Lung (tissue), 12 donors: ENCODE results near the gene IL1RL1. TPM values are rescaled to one million over a fixed set of nuclear protein-coding genes. Genes with fewer than 3 reads are reported as not detected.

Experiments used
- ATAC-seq: fragments of 200-7000 bp; cut with Tn5 transposase; one replicate; pipeline ENCODE4 v1.9.1; 2020; ENCODE audit warnings: moderate number of reproducible peaks; ENCODE audit not compliant: insufficient read depth, low FRiP score
- DNase-seq, 3 donors: peaks; one replicate each; pipeline ENCODE4 v3.0.0-alpha.2; 2013 to 2017
- H3K27ac ChIP-seq, 2 donors: one replicate each; pipeline ENCODE4 v1.5.1; 2013; ENCODE audit warnings: mild to moderate bottlenecking in 2 of 2, moderate library complexity in 2 of 2, control low read depth in 1 of 2, inconsistent platforms in 1 of 2, low read depth in 1 of 2, low read length in 1 of 2
- H3K27me3 ChIP-seq, 3 donors: one replicate each; pipeline ENCODE4 v1.5.1; 2013; ENCODE audit warnings: low read length in 2 of 3; ENCODE audit not compliant: control insufficient read depth in 3 of 3, insufficient read depth in 3 of 3
- H3K36me3 ChIP-seq, 4 donors: one replicate each; pipeline ENCODE4 v1.5.1; 2013; ENCODE audit warnings: low read length in 4 of 4, mild to moderate bottlenecking in 1 of 4, moderate library complexity in 1 of 4; ENCODE audit not compliant: control insufficient read depth in 4 of 4, insufficient read depth in 4 of 4
- H3K4me1 ChIP-seq, 5 donors: one replicate each; pipeline ENCODE4 v1.5.1; 2013; ENCODE audit warnings: low read length in 5 of 5, mild to moderate bottlenecking in 2 of 5, moderate library complexity in 1 of 5; ENCODE audit not compliant: control insufficient read depth in 5 of 5, insufficient read depth in 5 of 5
- H3K4me3 ChIP-seq: one replicate; pipeline ENCODE4 v1.5.1; 2013; ENCODE audit warnings: mild to moderate bottlenecking, control low read depth, moderate library complexity
- H3K9ac ChIP-seq, 2 donors: one replicate each; pipeline ENCODE4 v1.5.1; 2013; ENCODE audit warnings: low read length in 2 of 2, control low read depth in 1 of 2; ENCODE audit not compliant: insufficient read depth in 1 of 2
- H3K9me3 ChIP-seq, 4 donors: one replicate each; pipeline ENCODE4 v1.5.1; 2013; ENCODE audit warnings: low read length in 3 of 4, mild to moderate bottlenecking in 1 of 4, moderate library complexity in 1 of 4; ENCODE audit not compliant: control insufficient read depth in 4 of 4, insufficient read depth in 3 of 4
- CTCF ChIP-seq: IDR thresholded peaks from 2 replicates; pipeline ENCODE4 v1.5.1; 2012; ENCODE audit warnings: mild to moderate bottlenecking; ENCODE audit errors: control extremely low read depth, extremely low read depth
- WGBS, 2 donors: extraction: QIAGEN DNeasy Blood & Tissue Kit; methylation state at CpG; one replicate each; pipeline ENCODE4 v1.1.7; 2013; 5-methylcytosine and 5-hydroxymethylcytosine counted together
- polyA plus RNA-seq, 2 donors: library from polyadenylated mRNA; stranded (reverse); fragments of 200-250 nt; gene quantifications; one replicate each; pipeline ENCODE4 v1.2.1, GENCODE V29; 2013
- total RNA-seq, 2 donors: library from RNA; depleted of rRNA in 1 of 2; stranded (reverse); fragments of >200 nt in 1 of 2; gene quantifications; one replicate each; pipeline ENCODE4 v1.2.1, GENCODE V29; 2014 to 2021
- donor health status: control.
- donor health status: control.
- donor health status: Bipolar disorder and iron deficiency.
- donor health status: healthy.
- donor health status: DM: yes; HTN: yes; CAD: no.

The IL1RL1 gene
- total and polyA plus RNA-seq, 4 donors, result 1.5 to 383 (median 77.8) TPM

- H3K27ac ChIP-seq, result no peak overlapping the region
- TF ChIP-seq CTCF, result no peak
- no peak for ATAC-seq
- peaks cover 0 to 4% (median 0%) of the 10 kb centered on the region in 5 donors for H3K4me1 ChIP-seq
- H3K4me3 ChIP-seq, result no peak overlapping the region
- DNase-seq, result no peak
- 33 to 48% methylated on average over 2 of the region's 2 CpGs for WGBS, 2 donors
- H3K27me3 ChIP-seq, result no peaks in the 10 kb centered on the region
- H3K9ac ChIP-seq, result no peak overlapping the region
- no peaks in the 10 kb centered on the region for H3K36me3 ChIP-seq
- no peaks in the 10 kb centered on the region for H3K9me3 ChIP-seq
Measured at GRCh38 chr2:102282678-102283091, 28.7 kb upstream of the IL1RL1 start.

- no peaks in the 10 kb centered on the region for H3K27me3 ChIP-seq
- H3K9me3 ChIP-seq, result no peaks in the 10 kb centered on the region
- no peak overlapping the region for H3K4me3 ChIP-seq
- DNase-seq (no peak), ATAC-seq (no peak)
- no peak overlapping the region for H3K27ac ChIP-seq
- no peaks in the 10 kb centered on the region for H3K36me3 ChIP-seq
- WGBS, 2 donors, result 94 to 99% methylated on average over 1 of the region's 1 CpG
- H3K4me1 ChIP-seq, result peaks cover 0 to 1% (median 0%) of the 10 kb centered on the region in 5 donors
- no peak for TF ChIP-seq CTCF
- H3K9ac ChIP-seq, result no peak overlapping the region
Measured at GRCh38 chr2:102283996-102284395, 27.4 kb upstream of the IL1RL1 start.

DNA sequence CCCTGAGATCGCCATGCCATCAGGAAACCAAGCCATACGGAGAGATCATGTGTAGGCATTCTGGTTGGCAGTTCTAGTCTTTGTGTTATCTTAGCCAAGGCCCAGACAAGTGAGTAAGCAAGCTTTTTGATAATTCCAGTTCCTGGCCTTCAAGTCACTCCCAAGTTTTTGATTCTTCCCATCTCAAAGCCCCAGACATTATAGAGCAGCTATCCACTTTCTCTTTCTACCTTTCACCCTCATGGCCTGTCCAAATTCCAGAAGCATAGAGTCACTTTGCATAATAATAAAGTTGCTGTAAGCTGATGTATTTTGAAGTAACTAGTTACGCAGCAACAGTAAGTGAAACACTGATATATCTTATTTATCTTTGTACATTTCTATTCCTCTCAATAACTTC, 26.8 kb upstream of the IL1RL1 start:
- Histone ChIP-seq H3K4me3 (no peak overlapping the region), H3K4me1 (no peaks in the 10 kb centered on the region), H3K36me3 (no peaks in the 10 kb centered on the region), H3K9ac (no peak overlapping the region), H3K27me3 (no peaks in the 10 kb centered on the region), H3K9me3 (no peaks in the 10 kb centered on the region), H3K27ac (no peak overlapping the region)
- no peak for TF ChIP-seq CTCF
- no peak for ATAC-seq
- 97 to 98% methylated on average over 3 of the region's 3 CpGs for WGBS, 2 donors
- DNase-seq, result no peak

DNA sequence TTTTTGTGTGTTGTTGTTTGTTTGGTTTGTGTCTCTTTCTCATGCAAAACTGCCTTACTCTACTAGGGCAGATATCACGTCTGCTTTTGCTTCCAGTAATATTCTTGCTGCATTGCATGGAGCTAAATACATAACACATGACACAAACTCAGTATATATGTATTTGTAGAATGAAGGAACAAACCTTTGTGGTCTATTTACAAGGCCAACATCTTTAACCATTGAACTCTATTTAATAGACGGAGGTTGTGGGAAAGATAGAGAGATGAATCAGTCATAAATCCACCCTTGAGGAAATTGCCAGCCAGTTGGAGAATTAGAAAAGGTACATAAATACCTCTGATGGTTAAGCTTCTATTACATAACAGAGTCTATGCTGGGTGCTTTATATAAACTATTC, 26.0 kb upstream of the IL1RL1 start:
- ATAC-seq (no peak), DNase-seq (no peak)
- no peaks in the 10 kb centered on the region for H3K9me3 ChIP-seq
- 92 to 97% methylated on average over 2 of the region's 2 CpGs for WGBS, 2 donors
- no peaks in the 10 kb centered on the region for H3K4me1 ChIP-seq
- no peak overlapping the region for H3K4me3 ChIP-seq
- no peak for TF ChIP-seq CTCF
- H3K36me3 ChIP-seq, result no peaks in the 10 kb centered on the region
- H3K9ac ChIP-seq, result no peak overlapping the region
- H3K27ac ChIP-seq, result no peak overlapping the region
- H3K27me3 ChIP-seq, result no peaks in the 10 kb centered on the region
